NCI-H748 treated with DMSO at 0.1 percent for 48 hours (cell line): Measurements from ENCODE around the gene WDR62.
A peak's percentile ranks its signal among the peaks of the same experiment; 100 is the strongest.
"Not testable (repeated sequence)": the region's sequence is repeated elsewhere in the genome, so short reads cannot be mapped to it uniquely, and the experiment has no call there.

ENCODE experiments used
- DNase-seq: peaks from one replicate; lab custom pipeline; 2025; lab: John Stamatoyannopoulos, UW

The WDR62 gene

DNA sequence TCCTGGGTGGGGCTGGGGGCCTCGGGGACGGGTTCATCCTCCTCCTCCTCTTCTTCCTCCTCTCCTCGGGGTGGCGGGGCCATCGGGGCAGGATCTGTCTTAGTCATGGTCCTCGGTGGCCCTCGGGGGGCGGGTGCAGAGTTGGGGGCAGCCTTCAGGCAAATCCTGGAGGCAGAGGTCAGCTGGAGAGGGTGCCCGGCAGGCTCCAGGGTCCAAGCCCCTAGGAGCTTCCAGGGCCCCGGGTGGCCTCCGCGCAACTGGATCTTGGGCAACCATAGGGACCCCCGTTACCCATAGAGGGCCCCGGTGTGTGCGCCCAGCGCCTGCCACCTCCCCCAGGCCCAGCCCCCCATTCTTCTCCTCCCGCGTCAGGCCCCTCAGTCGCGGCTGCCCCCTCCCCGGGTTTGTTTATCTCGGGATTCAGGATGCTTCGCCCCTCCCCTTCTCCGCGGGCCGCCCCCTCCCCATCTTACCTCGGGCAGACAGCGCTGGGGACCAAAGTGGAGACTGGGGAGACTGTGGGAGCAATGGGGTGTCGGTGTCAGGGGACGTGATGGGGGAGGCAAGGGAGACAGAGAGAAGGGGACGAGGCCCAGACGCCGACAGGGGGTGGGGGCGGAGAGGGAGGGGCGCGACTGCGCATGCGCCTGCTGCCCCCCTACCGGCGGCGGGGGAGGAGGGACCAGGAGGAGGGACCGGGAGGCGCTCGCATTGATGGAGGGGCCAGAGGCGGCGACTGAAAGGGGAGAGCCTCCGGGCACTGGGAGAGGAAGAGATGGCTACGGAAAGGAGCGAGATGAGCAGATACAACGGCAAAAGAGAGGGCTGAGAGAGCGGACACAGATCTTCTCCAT, 22.2 kb upstream of the WDR62 start, which contains the start of gene CLIP3:
TSS of gene CLIP3 (minus strand) at position 623 of the 854 bp plus-strand sequence. CDS start at position 107, 516 bp downstream.
- DNase-seq = peak; percentile 64

DNA sequence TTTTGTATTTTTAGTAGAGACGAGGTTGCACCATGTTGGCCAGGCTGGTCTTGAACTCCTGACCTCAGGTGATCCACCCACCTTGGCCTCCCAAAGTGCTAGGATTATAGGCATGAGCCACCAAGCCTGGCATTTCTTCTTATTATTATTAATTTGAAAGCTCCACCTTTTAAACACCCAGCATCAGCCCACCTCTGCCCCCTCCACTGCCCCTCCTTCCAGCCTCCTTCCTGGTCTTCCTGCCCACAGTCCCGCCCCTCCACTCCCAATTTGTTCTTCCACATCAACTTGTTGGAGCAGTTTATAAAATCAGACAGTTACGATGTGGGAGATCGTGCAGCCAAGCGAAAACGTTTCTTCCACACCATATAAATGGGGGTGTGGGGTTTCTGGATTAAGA, 14.2 kb upstream of the WDR62 start:
- DNase-seq = no peak

DNA sequence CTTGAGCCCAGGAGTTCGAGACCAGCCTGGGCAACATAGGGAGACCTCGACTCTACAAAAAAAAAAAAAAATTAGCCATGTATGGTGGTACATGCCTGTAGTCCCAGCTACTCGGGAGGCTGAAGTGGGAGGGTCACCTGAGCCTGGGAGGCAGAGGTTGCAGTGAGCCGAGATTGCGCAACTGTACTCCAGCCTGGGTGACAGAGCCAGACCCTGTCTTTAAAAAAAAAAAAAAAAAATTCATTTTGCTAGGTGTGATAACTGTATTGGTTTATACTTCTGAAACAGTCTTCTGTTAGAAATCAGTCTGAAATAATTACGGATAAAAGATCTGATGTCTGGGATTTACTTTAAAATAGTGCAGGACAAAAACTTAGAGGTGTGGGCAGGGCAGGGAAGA, 13.6 kb upstream of the WDR62 start:
- not testable (repeated sequence) for DNase-seq

DNA sequence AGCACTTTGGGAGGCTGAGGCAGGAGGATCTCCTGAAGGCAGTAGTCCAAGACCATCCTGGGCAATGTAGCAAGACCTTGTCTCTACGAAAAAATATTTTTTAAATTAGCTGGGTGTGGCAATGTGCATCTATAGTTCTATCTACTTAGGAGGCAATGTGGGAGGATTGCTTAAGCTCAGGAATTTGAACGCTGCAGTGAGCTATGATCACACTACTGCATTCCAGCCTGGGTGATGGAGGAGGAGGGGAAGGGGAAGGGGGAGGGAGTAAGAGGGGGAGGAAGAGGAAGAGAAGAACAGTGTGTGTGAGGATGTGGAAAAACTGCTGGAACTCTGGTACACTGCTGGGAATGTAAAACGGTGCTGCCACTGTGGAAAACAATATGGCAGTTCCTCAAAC, 12.9 kb upstream of the WDR62 start:
- no peak for DNase-seq

GRCh38 chr19:36043952-36044351, 10.7 kb upstream of the WDR62 start:
- no peak for DNase-seq

GRCh38 chr19:36046443-36047050, 8.2 kb upstream of the WDR62 start:
- DNase-seq = no peak

DNA sequence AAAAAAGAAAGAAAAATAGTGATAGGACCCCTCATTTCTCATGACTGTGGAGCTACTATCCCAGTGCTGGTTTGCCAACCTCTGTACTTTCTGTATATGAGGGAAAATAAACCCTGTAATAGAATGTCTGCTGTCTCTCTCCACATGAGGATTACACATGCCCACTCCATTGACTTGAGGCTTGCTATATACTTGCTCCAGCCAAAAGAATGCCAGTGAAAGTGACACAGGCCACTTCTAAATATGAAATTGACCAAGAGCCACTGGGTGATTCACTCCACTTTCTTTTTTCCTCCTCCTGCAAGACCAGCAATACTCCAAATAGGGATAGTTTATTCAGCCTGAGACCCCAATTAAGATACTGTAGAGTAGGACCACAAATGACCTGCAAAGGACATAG, 6.9 kb upstream of the WDR62 start:
- DNase-seq = no peak

DNA sequence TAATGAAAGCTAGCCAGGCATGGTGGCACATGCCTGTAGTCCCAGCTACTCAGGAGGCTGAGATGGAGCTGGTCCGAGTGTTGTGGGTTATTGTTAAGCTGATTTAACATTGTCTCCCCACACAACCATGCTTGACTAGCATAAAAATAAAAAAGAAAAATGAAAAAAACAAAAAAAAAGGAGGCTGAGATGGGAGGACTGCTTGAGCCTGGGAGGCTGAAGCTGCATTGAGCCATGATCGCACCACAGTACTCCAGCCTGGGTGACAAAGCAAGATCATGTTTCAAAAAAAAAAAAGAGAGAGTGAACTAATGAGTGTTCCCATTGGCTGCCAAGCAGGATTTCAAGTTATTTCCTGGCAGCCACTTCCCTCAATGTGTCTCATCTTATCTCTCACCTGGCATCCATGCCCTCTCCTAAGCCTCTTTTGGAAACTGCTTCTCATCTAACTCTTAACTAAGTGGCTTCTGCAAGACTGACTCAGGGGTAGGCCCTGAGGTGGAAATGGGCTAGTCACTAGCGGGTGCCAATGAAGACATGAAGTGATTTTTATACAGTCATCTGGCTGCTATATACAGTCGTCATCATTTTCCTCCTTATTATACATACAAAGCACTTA, 5.5 kb upstream of the WDR62 start:
- DNase-seq = no peak

- DNase-seq = no peak
These were observed 3.5 kb upstream of the WDR62 start for GRCh38 chr19:36051236-36051635.

DNA sequence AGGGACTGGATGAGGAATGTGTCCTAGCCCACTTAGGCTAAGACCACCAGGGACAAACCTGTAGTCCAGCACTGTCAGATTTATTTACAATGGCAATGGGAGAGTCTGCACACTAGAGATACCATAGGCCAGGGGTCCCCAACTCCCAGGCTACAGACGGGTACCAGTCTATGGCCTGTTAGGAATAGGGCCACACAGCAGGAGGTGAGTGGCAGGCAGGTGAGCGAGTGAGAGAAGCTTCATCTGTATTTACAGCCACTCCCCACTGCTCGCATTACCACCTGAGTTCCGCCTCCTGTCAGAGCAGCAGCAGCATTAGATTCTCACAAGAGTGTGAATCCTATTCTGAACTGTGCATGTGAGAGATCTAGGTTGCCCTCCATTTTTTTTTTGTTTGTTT, 3.1 kb upstream of the WDR62 start:
- DNase-seq = no peak

GRCh38 chr19:36054119-36054732, 471 bp upstream of the WDR62 start, which contains the start of gene THAP8:
THAP8 (minus strand) TSS chr19:36054285; CDS start chr19:36054217, 68 bp downstream.
- DNase-seq = peak; percentile 98

GRCh38 chr19:36058481-36059179, 3.9 kb downstream of the WDR62 start:
- no peak for DNase-seq

GRCh38 chr19:36059180-36059910, 4.6 kb downstream of the WDR62 start:
- no peak for DNase-seq

GRCh38 chr19:36060430-36060829, 5.7 kb downstream of the WDR62 start:
- no peak for DNase-seq

DNA sequence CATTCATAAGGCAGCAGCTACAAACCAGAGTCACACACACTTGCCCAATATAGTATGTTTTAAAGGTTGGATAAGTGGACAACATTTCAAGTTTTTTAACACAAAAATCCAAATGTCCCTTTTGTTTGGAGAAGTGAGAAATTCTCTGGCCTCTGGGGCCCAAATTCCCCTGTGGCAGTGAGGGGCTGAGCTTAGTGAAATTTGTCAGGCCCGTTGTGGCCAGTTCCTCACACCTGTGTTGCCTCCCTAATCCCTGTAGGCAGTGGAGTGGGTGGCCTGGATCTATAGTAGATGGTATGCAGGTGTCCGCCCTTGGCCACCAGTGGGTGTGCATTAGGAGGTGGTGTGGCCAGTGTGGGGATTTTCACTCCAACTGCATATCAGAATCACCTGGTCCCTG, 6.7 kb downstream of the WDR62 start:
- no peak for DNase-seq

- no peak for DNase-seq
These were observed 10.1 kb downstream of the WDR62 start for GRCh38 chr19:36064826-36065225.

DNA sequence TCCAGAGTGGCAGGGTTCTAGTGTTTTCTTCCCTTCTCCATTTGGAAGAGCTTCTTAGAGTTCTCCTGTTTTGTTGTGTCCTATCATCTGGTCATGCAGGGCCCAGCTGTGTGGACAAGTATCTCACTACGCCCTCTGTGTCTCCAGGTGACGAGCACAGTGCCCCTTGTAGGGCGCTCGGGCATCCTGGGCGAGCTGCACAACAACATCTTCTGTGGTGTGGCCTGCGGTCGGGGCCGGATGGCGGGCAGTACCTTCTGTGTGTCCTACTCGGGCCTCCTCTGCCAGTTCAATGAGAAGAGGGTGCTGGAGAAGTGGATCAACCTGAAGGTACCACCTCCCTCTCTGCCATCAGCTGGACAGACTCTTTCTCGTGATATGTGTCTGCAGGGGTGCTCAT, 13.0 kb downstream of the WDR62 start:
- DNase-seq = no peak

DNA sequence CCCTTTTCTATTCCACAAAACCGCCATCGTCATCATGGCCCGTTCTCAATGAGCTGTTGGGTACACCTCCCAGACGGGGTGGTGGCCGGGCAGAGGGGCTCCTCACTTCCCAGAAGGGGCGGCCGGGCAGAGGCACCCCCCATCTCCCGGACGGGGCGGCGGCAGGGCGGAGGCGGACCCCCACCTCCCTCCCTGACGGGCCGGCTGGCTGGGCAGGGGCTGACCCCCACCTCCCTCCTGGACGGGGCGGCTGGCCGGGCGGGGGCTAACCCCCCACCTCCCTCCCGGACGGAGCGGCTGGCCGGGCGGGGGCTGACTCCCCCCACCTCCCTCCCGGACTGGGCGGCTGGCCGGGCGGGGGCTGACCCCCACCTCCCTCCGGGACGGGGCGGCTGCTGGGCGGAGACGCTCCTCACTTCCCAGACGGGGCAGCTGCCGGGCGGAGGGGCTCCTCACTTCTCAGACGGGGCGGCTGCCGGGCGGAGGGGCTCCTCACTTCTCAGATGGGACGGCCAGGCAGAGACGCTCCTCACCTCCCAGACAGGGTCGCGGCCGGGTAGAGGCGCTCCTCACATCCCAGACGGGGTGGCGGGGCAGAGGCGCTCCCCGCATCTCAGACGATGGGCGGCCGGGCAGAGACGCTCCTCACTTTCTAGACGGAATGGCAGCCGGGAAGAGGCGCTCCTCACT, 14.3 kb downstream of the WDR62 start:
- not testable (repeated sequence) for DNase-seq

- DNase-seq = no peak
These were observed 17.4 kb downstream of the WDR62 start for GRCh38 chr19:36072081-36072480.

DNA sequence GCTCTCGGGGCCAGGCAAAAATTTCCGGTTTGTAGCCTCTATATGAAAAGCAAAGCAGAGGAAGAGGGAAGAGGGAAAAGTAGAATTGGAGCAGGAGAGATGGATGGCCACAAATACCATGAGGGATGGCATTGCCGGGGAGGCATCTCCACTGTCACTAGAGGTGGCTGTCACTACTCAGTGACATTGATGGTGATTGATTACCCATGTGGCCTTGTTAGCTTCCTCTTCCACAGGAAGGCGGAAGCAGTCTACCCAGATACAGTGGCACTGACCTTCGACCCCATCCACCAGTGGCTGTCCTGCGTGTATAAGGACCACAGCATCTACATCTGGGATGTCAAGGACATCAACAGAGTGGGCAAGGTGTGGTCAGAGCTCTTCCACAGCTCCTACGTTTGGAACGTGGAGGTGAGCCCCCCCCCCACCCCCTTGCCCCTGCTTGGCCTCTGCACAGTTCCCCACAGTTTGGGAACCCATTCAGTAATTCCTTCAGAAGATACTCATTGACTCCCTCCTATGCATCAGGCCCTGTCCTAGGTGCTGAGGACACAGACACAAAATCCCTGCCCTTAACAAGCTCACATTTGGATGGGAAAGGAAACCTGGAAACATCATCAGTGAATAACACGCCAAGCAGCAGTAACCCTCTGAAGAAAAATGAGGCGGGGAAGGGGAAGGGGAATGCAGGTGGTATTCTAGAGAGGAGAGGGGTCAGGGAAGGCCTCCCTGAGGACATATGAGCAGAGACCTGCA, 18.6 kb downstream of the WDR62 start:
- no peak for DNase-seq
